ENCODE data around the gene TCN2. TPM values are rescaled to one million over a fixed set of nuclear protein-coding genes. Genes with fewer than 3 reads are reported as not detected.

The TCN2 gene
- total RNA-seq (2021; ENCODE audit: unreplicated experiment), result 2.4 TPM
- 1.9 TPM for polyA plus RNA-seq (2012; ENCODE audit: insufficient read length)
- Bru-seq, nascent RNA, result percentile 26 among the genes with signal in this experiment
- BruChase-seq, experiment 1, labeled RNA remaining after a 2-hour chase, result percentile 27 among the genes with signal in this experiment
- BruChase-seq, experiment 2, labeled RNA remaining after a 6-hour chase, result percentile 29 among the genes with signal in this experiment
- long read RNA-seq, partial matches to known transcripts, result 3 of 6 reads
- long read RNA-seq, other reads (novel, unspliced or antisense), result 0 of 6 reads

- Histone ChIP-seq H3K27ac (ENCODE audit: low read length) (peak within 1 kb of the TSS; percentile 68; the same call in 1 of the 2 replicates), H3K4me1 (ENCODE audit: control insufficient read depth, insufficient read depth, low read length) (peaks cover 3% of the 10 kb centered on the region), H3K9me3 (ENCODE audit: control insufficient read depth, insufficient read depth, low read depth, low read length) (no peaks in the 10 kb centered on the region), H3K27me3 (ENCODE audit: control insufficient read depth, insufficient read depth, low read length) (no peaks in the 10 kb centered on the region), H3K4me3 (ENCODE audit: low read depth in 2 of 2, low read length in 2 of 2) (peak within 1 kb of the TSS; percentile 47 to 80), H3K36me3 (ENCODE audit: control insufficient read depth, insufficient read depth, low read length) (no peaks in the 10 kb centered on the region)
- no peak for DNase-seq (ENCODE audit: low read depth, low spot score)
- CTCF ChIA-PET, result interaction anchor here (0.6 to 1.2 kb wide), 10 partner anchors 26 to 608 kb away, joined by 3 to 12 read pairs (median 6); no protein-coding TSS in a partner anchor
- peak; percentile 74 for ATAC-seq
- TF ChIP-seq SIN3A (IDR thresholded peaks at IDR 0.05; ENCODE audit: borderline replicate concordance, insufficient read depth, low read depth, low read length) (0 out of 2 replicates have a peak, but pooled peaks have one; percentile 47), TCF7L2 (IDR thresholded peaks at IDR 0.05; ENCODE audit: low read depth, low read length) (no peak)
- in situ Hi-C loops (cut with HindIII; ENCODE audit: low pct_unique_long_range_greater_than_20kb, low sequenced_read_pairs) (no loop called here), intact Hi-C loops (cut with micrococcal nuclease; ENCODE audit: unreplicated experiment) (no loop called here)
- POLR2A ChIA-PET, result no interaction called here
- BruUV-seq (replicated peaks), result no TSS peak
These were observed at the start of gene TCN2 for GRCh38 chr22:30606455-30607299. Gene TCN2, plus strand, starts transcription at chr22:30607174. Its CDS starts 158 bp downstream, at chr22:30607332.

DNA sequence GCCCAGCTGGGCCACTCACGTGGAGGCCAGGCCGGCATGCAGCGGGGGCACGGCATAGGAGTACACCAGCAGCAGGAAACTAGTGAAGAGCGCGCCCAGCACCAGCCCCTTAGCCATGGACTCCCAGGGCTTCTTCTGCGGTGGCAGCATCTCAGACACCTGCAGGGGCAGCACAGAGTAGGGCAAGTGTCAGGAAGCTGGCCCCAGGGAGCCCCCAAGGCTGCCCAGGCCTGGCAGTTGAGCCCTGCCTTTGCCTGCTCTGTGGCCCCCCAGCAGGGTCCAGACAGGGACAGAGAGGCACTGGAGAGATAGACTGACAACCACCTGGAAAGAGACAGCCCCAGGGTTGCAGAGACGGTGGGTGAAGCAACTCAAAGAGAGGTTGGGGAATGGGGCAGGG lies 49.7 kb upstream of the TCN2 start:
- in situ Hi-C loops (cut with HindIII; ENCODE audit: low pct_unique_long_range_greater_than_20kb, low sequenced_read_pairs), result no loop called here
- no peak overlapping the region for H3K27ac ChIP-seq (ENCODE audit: low read length)
- intact Hi-C loops (cut with micrococcal nuclease; ENCODE audit: unreplicated experiment), result no loop called here
- ChIA-PET POLR2A (no interaction called here), CTCF (no interaction called here)
- DNase-seq (ENCODE audit: low read depth, low spot score) (no peak), ATAC-seq (no peak; the same call in 1 of the 2 replicates)
- H3K9me3 ChIP-seq (ENCODE audit: control insufficient read depth, insufficient read depth, low read depth, low read length), result no peaks in the 10 kb centered on the region
- H3K4me3 ChIP-seq (ENCODE audit: low read depth in 2 of 2, low read length in 2 of 2), result no peak overlapping the region
- H3K4me1 ChIP-seq (ENCODE audit: control insufficient read depth, insufficient read depth, low read length), result no peaks in the 10 kb centered on the region
- TF ChIP-seq, protein P1, sequence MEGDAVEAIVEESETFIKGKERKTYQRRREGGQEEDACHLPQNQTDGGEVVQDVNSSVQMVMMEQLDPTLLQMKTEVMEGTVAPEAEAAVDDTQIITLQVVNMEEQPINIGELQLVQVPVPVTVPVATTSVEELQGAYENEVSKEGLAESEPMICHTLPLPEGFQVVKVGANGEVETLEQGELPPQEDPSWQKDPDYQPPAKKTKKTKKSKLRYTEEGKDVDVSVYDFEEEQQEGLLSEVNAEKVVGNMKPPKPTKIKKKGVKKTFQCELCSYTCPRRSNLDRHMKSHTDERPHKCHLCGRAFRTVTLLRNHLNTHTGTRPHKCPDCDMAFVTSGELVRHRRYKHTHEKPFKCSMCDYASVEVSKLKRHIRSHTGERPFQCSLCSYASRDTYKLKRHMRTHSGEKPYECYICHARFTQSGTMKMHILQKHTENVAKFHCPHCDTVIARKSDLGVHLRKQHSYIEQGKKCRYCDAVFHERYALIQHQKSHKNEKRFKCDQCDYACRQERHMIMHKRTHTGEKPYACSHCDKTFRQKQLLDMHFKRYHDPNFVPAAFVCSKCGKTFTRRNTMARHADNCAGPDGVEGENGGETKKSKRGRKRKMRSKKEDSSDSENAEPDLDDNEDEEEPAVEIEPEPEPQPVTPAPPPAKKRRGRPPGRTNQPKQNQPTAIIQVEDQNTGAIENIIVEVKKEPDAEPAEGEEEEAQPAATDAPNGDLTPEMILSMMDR (IDR thresholded peaks at IDR 0.05), result no peak
- TF ChIP-seq REST (IDR thresholded peaks at IDR 0.05; ENCODE audit: insufficient read depth in 1 of 2, low read depth in 2 of 2, low read length in 1 of 2), result no peak
- TF ChIP-seq TCF7L2 (IDR thresholded peaks at IDR 0.05; ENCODE audit: low read depth, low read length), result no peak
- TF ChIP-seq POLR2AphosphoS5 (IDR thresholded peaks at IDR 0.05; ENCODE audit: low read depth, low read length), result no peak
- no peak for TF ChIP-seq SIN3A (IDR thresholded peaks at IDR 0.05; ENCODE audit: borderline replicate concordance, insufficient read depth, low read depth, low read length)
- no peaks in the 10 kb centered on the region for H3K27me3 ChIP-seq (ENCODE audit: control insufficient read depth, insufficient read depth, low read length)
- H3K36me3 ChIP-seq (ENCODE audit: control insufficient read depth, insufficient read depth, low read length), result no peaks in the 10 kb centered on the region
- BruUV-seq (replicated peaks), result no TSS peak
